ENCODE results near the gene EIF2S1.
"Not testable (repeated sequence)": the region's sequence is repeated elsewhere in the genome, so short reads cannot be mapped to it uniquely, and the experiment has no call there.

The EIF2S1 gene

GRCh38 chr14:67413806-67414769 lies 54.0 kb downstream of the EIF2S1 start:
- DNase-seq, result no peak

GRCh38 chr14:67415610-67416009 lies 55.5 kb downstream of the EIF2S1 start:
- DNase-seq, result not testable (repeated sequence)

- no peak for DNase-seq
Observed at GRCh38 chr14:67416085-67416484, 56.0 kb downstream of the EIF2S1 start.

GRCh38 chr14:67416810-67417209 lies 56.7 kb downstream of the EIF2S1 start:
- no peak for DNase-seq

GRCh38 chr14:67417633-67418032 lies 57.5 kb downstream of the EIF2S1 start:
- no peak for DNase-seq

- DNase-seq, result no peak
Observed at GRCh38 chr14:67418401-67419191, 58.5 kb downstream of the EIF2S1 start.

GRCh38 chr14:67420102-67420739 lies 60.1 kb downstream of the EIF2S1 start:
- no peak for DNase-seq

- no peak for DNase-seq
Observed at GRCh38 chr14:67421356-67422224, 61.5 kb downstream of the EIF2S1 start.

- DNase-seq, result no peak
Observed at GRCh38 chr14:67423424-67423823, 63.3 kb downstream of the EIF2S1 start.

- DNase-seq, result no peak
Observed at GRCh38 chr14:67424539-67424938, 64.4 kb downstream of the EIF2S1 start.

GRCh38 chr14:67425608-67426007 lies 65.5 kb downstream of the EIF2S1 start:
- DNase-seq, result no peak

- DNase-seq, result no peak
Observed at GRCh38 chr14:67426161-67426560, 66.0 kb downstream of the EIF2S1 start.

GRCh38 chr14:67426983-67427606 lies 67.0 kb downstream of the EIF2S1 start:
- DNase-seq, result peak; percentile 70

- DNase-seq, result no peak
Observed at GRCh38 chr14:67428501-67429031, 68.4 kb downstream of the EIF2S1 start.

- DNase-seq, result no peak
Observed at GRCh38 chr14:67429510-67430205, 69.5 kb downstream of the EIF2S1 start.

- no peak for DNase-seq
Observed at GRCh38 chr14:67432050-67432564, 72.0 kb downstream of the EIF2S1 start.

- DNase-seq, result no peak
Observed at GRCh38 chr14:67435603-67436002, 75.5 kb downstream of the EIF2S1 start.
